Measurements from ENCODE around the gene HMCN1. TPM values are rescaled to one million over a fixed set of nuclear protein-coding genes. Genes with fewer than 3 reads are reported as not detected.

Gene HMCN1
- total RNA-seq, 2 donors from 2014 or later: 3.5 to 9.9 TPM

- no peak overlapping the region for H3K27ac ChIP-seq
- H3K9me3 ChIP-seq: no peaks in the 10 kb centered on the region
- no peaks in the 10 kb centered on the region for H3K27me3 ChIP-seq (replicated peaks; ENCODE audit: insufficient read depth)
- H3K4me3 ChIP-seq: no peak overlapping the region
- TF ChIP-seq POLR2A (IDR thresholded peaks at IDR 0.05): no peak
- no peak for TF ChIP-seq CTCF (IDR thresholded peaks at IDR 0.05)
- no peak for TF ChIP-seq POLR2AphosphoS5 (IDR thresholded peaks at IDR 0.05)
- DNase-seq (ENCODE audit: low spot score): no peak
- intact Hi-C loops (cut with DNase I): no loop called here
- 86% methylated on average over 2 of the region's 2 CpGs for WGBS
- no peaks in the 10 kb centered on the region for H3K4me1 ChIP-seq (replicated peaks)
- no peaks in the 10 kb centered on the region for H3K36me3 ChIP-seq
Observed at GRCh38 chr1:186231861-186232436, 497.8 kb downstream of the HMCN1 start.

- Histone ChIP-seq H3K36me3 (no peaks in the 10 kb centered on the region), H3K27ac (no peak overlapping the region), H3K9me3 (no peaks in the 10 kb centered on the region), H3K4me1 (replicated peaks) (no peaks in the 10 kb centered on the region), H3K27me3 (replicated peaks; ENCODE audit: insufficient read depth) (no peaks in the 10 kb centered on the region), H3K4me3 (no peak overlapping the region)
- no peak for TF ChIP-seq POLR2A (IDR thresholded peaks at IDR 0.05)
- no peak for TF ChIP-seq CTCF (IDR thresholded peaks at IDR 0.05)
- no peak for TF ChIP-seq POLR2AphosphoS5 (IDR thresholded peaks at IDR 0.05)
- 45% methylated on average over 2 of the region's 2 CpGs for WGBS
- no peak for DNase-seq (ENCODE audit: low spot score)
- intact Hi-C loops (cut with DNase I): no loop called here
Observed at GRCh38 chr1:186234976-186235686, 500.9 kb downstream of the HMCN1 start.

- no peak for DNase-seq (ENCODE audit: low spot score)
- TF ChIP-seq POLR2A (IDR thresholded peaks at IDR 0.05): no peak
- TF ChIP-seq POLR2AphosphoS5 (IDR thresholded peaks at IDR 0.05): no peak
- Histone ChIP-seq H3K27me3 (replicated peaks; ENCODE audit: insufficient read depth) (no peaks in the 10 kb centered on the region), H3K4me3 (no peak overlapping the region), H3K9me3 (no peaks in the 10 kb centered on the region), H3K27ac (no peak overlapping the region), H3K4me1 (replicated peaks) (no peaks in the 10 kb centered on the region), H3K36me3 (no peaks in the 10 kb centered on the region)
- intact Hi-C loops (cut with DNase I): no loop called here
- WGBS: 71% methylated on average over 4 of the region's 4 CpGs
Observed at GRCh38 chr1:186235696-186236095, 501.5 kb downstream of the HMCN1 start.

DNA sequence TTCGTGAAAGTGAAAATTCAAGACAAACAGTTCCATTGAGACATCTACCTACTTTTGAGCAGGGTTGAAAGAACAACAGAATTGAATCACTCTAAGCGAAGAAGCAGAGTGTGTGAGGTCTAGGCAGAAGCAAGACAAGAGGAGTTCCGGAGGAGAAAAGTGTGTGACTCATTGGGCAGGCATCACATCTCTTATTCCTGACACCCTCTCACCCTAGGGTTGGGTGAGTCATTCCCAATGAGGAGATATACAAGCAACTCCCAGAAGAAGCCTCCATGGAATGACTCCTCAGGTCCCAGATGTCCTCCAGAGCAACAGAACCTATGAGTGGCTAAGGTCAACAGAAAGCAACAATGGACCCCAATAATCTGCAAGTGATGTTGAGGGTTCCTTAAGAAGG, 502.7 kb downstream of the HMCN1 start:
- TF ChIP-seq POLR2A (IDR thresholded peaks at IDR 0.05): no peak
- no peak for TF ChIP-seq POLR2AphosphoS5 (IDR thresholded peaks at IDR 0.05)
- intact Hi-C loops (cut with DNase I): no loop called here
- no peaks in the 10 kb centered on the region for H3K9me3 ChIP-seq
- H3K27me3 ChIP-seq (replicated peaks; ENCODE audit: insufficient read depth): no peaks in the 10 kb centered on the region
- WGBS: 93% methylated on average over 3 of the region's 3 CpGs
- DNase-seq (ENCODE audit: low spot score): no peak
- no peaks in the 10 kb centered on the region for H3K36me3 ChIP-seq
- H3K4me3 ChIP-seq: no peak overlapping the region
- H3K4me1 ChIP-seq (replicated peaks): no peaks in the 10 kb centered on the region
- H3K27ac ChIP-seq: no peak overlapping the region

- no peak for DNase-seq (ENCODE audit: low spot score)
- intact Hi-C loops (cut with DNase I): no loop called here
- H3K4me1 ChIP-seq (replicated peaks): no peaks in the 10 kb centered on the region
- H3K27ac ChIP-seq: no peak overlapping the region
- TF ChIP-seq POLR2AphosphoS5 (IDR thresholded peaks at IDR 0.05): no peak
- TF ChIP-seq POLR2A (IDR thresholded peaks at IDR 0.05): no peak
- TF ChIP-seq CTCF (IDR thresholded peaks at IDR 0.05): no peak
- no peak overlapping the region for H3K4me3 ChIP-seq
- no peaks in the 10 kb centered on the region for H3K27me3 ChIP-seq (replicated peaks; ENCODE audit: insufficient read depth)
- H3K36me3 ChIP-seq: no peaks in the 10 kb centered on the region
- no peaks in the 10 kb centered on the region for H3K9me3 ChIP-seq
Observed at GRCh38 chr1:186239171-186239570, 505.0 kb downstream of the HMCN1 start.

DNA sequence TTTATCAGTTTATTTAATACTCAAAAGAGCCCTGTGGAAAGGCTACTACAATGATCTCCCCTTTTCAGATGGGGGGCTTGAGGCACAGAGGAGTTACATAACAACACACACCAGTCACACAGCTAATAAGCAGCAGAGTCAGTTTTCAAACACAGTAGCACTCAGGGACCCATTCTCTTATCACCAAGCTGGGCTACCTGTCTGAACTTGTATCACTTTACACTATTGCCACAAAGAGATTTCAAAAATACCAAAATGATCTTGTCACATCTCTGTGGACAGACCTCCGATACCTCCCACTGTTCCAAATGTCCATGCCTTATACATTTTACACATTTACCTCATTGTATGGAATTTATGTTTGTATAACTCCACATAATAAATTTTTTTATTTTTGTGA, 506.2 kb downstream of the HMCN1 start:
- no peak for DNase-seq (ENCODE audit: low spot score)
- WGBS: 64% methylated on average over 1 of the region's 1 CpG
- H3K4me1 ChIP-seq (replicated peaks): no peaks in the 10 kb centered on the region
- intact Hi-C loops (cut with DNase I): no loop called here
- H3K4me3 ChIP-seq: no peak overlapping the region
- H3K27me3 ChIP-seq (replicated peaks; ENCODE audit: insufficient read depth): no peaks in the 10 kb centered on the region
- no peaks in the 10 kb centered on the region for H3K36me3 ChIP-seq
- no peak for TF ChIP-seq POLR2AphosphoS5 (IDR thresholded peaks at IDR 0.05)
- no peak for TF ChIP-seq POLR2A (IDR thresholded peaks at IDR 0.05)
- TF ChIP-seq CTCF (IDR thresholded peaks at IDR 0.05): no peak
- no peak overlapping the region for H3K27ac ChIP-seq
- no peaks in the 10 kb centered on the region for H3K9me3 ChIP-seq
